GM13977 (cell line): ENCODE results near the gene STK38.
"Not testable (repeated sequence)": the region's sequence is repeated elsewhere in the genome, so short reads cannot be mapped to it uniquely, and the experiment has no call there.

ENCODE experiments used
- DNase-seq: peaks from one replicate; pipeline ENCODE4 v3.0.0; 2012; ENCODE audit warnings: low spot score
- CTCF ChIP-seq: IDR thresholded peaks from 2 replicates; pipeline ENCODE4 v1.5.1; 2012; ENCODE audit warnings: mild to moderate bottlenecking, control low read depth; ENCODE audit not compliant: insufficient read depth; ENCODE audit errors: extremely low read depth, missing control alignments
- in situ Hi-C: fragments of 300-500 bp; cut with MboI; formaldehyde crosslinking; loops from one replicate; pipeline ENCODE4 v1.12.0; 2022; ENCODE audit warnings: low sequenced_read_pairs, low pct_unique_long_range_greater_than_20kb, mixed read lengths, inconsistent platforms; ENCODE audit not compliant: unreplicated experiment

Gene STK38

GRCh38 chr6:36590237-36590636, 43.0 kb upstream of the STK38 start:
- no peak for TF ChIP-seq CTCF
- no peak for DNase-seq
- in situ Hi-C loops: loop anchor here (10.0 kb wide), 1 partner anchor 155 kb away; no protein-coding TSS in a partner anchor

- in situ Hi-C loops, DNase-seq: not testable (repeated sequence)
These were observed 41.7 kb upstream of the STK38 start for GRCh38 chr6:36589025-36589400.

GRCh38 chr6:36586606-36587005, 39.3 kb upstream of the STK38 start:
- no peak for DNase-seq
- in situ Hi-C loops: no loop called here

GRCh38 chr6:36581716-36582115, 34.4 kb upstream of the STK38 start:
- TF ChIP-seq CTCF: no peak
- in situ Hi-C loops: no loop called here
- DNase-seq: no peak

More at GRCh38 chr6:36586606-36587005, 39.3 kb upstream of the STK38 start:
- no peak for TF ChIP-seq CTCF

GRCh38 chr6:36580184-36580526, 32.9 kb upstream of the STK38 start:
- in situ Hi-C loops: no loop called here
- TF ChIP-seq CTCF: no peak
- no peak for DNase-seq

GRCh38 chr6:36578431-36578830, 31.2 kb upstream of the STK38 start:
- in situ Hi-C loops: no loop called here
- no peak for DNase-seq
- no peak for TF ChIP-seq CTCF

GRCh38 chr6:36578030-36578429, 30.8 kb upstream of the STK38 start:
- TF ChIP-seq CTCF: no peak
- in situ Hi-C loops: no loop called here
- DNase-seq: no peak
